Activated T-cell treated with anti-CD3 and anti-CD28 coated beads for 4 hours (primary cell): ENCODE measurements around the gene GDF7.
"Not testable (repeated sequence)": the region's sequence is repeated elsewhere in the genome, so short reads cannot be mapped to it uniquely, and the experiment has no call there.

ENCODE experiments used
- DNase-seq: peaks from one replicate; pipeline ENCODE4 v3.0.0-alpha.2; 2020

The GDF7 gene

DNA sequence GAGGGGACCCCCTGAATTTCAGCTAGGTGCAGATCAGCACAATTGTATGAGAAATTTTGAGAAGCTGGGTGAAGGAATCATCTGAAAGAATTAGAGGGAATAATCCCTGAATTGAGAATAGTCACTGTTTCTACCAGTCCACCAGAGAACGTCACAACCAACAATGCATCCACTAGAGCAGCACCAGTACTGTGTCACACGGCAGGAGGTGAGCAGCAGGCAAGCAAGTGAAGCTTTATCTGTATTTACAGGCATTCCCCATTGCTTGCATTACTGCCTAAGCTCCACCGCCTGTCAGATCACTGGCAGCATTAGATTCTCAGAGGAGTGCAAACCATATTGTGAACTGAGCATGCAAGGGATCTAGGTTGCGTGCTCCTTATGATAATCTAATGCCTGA, 40.7 kb downstream of the GDF7 start:
- DNase-seq, result no peak

DNA sequence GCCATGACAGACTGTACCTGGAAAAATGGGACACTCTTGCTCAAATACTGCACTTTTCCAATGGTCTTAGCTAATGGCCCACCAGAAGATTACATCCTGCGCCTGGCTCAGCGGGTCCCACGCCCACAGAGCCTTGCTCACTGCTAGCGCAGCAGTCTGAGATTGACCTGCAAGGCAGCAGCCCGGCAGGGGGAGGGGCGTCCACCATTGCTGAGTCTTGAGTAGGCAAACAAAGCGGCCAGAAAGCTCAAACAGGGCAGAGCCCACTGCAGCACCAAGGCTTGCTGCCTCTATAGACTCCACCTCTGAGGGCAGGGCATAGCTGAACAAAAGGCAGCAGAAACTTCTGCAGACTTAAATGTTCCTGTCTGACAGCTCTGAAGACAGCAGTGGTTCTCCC, 44.7 kb downstream of the GDF7 start:
- DNase-seq, result not testable (repeated sequence)

DNA sequence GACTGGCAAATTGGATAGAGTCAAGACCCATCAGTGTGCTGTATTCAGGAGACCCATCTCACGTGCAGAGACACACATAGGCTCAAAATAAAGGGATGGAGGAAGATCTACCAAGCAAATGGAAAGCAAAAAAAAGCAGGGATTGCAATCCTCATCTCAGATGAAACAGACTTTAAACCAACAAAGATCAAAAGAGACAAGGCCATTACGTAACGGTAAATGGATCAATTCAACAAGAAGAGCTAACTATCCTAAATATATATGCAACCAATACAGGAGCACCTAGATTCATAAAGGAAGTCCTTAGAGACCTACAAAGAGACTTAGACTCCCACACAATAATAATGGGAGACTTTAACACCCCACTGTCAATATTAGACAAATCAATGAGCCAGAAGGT, 46.6 kb downstream of the GDF7 start:
- DNase-seq, result not testable (repeated sequence)

- not testable (repeated sequence) for DNase-seq
These were observed 47.5 kb downstream of the GDF7 start for GRCh38 chr2:20714412-20714811.

- not testable (repeated sequence) for DNase-seq
These were observed 49.2 kb downstream of the GDF7 start for GRCh38 chr2:20716164-20716563.

DNA sequence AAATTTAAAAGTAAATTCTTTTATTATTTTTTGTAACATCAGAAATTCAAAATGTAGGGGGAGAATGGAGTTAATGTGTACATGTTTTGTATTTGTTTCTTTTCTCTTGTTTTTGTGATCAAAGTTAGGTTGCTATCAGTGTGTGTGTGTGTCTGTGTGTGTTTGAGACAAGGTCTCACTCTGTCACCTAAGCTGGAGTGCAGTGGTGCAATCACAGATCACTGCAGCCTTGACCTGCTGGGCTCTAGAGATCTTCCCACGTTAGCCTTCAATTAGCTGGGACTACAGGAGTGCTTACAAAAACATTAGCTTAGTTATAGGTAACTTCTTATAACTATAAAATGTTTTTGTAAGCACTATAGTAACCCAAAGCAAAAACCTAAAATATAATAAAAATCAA, 50.7 kb downstream of the GDF7 start:
- no peak for DNase-seq

- DNase-seq, result no peak
These were observed 55.8 kb downstream of the GDF7 start for GRCh38 chr2:20722592-20723240.

- DNase-seq, result no peak
These were observed 56.6 kb downstream of the GDF7 start for GRCh38 chr2:20723543-20723942.

DNA sequence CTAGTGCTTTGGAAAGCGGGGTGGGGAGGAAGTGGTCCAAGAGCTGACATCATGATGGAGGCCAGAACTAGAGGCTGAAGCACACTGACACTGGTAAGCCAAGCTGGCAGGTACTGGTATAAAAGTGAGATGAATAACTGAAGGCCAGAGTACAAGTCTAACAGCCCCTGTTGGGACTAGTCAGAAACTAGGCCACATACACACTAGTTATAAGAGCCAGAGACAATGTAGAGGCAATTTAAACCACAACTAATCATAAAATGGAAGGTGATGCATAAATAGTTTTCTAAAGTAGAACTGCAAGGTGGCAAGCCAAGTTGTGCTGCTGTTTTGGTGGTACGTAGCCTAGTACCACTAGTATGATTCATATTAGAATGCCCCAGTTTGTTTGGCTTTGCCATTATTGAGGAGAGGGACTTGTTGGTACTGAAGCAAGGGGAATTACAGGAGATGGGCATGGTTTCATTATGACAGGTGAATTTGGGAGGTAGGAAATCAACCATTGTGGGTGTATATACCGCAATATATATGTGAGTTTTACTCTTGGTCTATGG, 57.6 kb downstream of the GDF7 start:
- no peak for DNase-seq

DNA sequence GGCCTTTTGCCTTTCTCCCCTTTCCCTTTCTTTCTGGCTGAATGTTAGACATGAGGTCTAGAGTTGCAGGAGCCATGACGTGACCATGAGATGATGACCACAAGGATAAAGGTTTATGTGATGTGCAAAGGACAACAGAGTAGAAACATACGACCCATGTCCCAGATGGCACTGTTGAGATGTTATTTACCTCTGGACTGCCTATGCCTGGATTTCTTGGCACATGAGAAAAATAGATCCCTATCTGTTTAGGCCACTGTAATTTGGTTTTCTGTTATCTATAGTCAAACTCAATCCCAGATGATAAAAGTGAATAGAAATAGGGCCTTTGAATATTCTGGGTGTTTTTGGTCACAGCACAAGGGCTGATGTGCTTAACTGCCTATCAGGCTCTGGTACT, 58.8 kb downstream of the GDF7 start:
- DNase-seq, result no peak

- no peak for DNase-seq
These were observed 60.0 kb downstream of the GDF7 start for GRCh38 chr2:20726913-20727312.

DNA sequence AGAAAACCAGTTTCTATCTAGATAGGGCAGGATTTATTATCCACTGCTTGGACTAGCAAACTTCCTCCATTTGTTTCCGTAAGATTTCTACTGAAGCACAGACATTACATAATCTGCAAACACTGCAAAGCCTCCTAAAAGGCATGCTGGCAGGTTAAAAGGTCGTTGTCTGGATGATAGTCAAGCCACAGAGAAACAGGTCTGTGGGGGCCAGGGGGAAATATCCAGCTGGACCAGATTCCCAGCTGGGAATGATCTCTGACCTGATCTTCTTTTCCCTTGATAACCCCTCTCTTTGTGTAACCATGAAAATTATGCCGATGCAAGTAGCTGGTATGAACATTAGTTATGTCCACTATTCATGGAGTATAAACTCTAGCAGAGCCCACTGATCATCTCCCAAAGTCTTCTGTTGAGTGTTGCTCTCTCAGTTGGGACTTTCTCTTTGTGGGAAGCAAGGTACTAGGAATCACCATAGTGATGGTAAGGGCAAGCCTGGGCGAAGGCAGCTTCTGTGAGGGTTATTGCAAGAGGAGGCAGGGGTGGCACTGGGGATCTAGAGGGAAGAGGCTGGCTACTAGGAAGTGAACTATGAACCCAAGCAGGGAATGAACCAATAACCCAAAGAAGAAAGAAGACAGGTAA, 61.3 kb downstream of the GDF7 start:
- no peak for DNase-seq
